Activated CD4-positive, alpha-beta T cell treated with anti-CD3 and anti-CD28 coated beads, Interleukin-10, Interleukin-2, amounts not matched to agents 100 ng/mL and 50 ng/mL, durations not matched to agents 16 hours and 8 hours (primary cell): ENCODE data around the gene RBM41.

ENCODE experiments used
- DNase-seq: peaks from one replicate; pipeline ENCODE4 v3.0.0-alpha.2; 2020

The RBM41 gene

DNA sequence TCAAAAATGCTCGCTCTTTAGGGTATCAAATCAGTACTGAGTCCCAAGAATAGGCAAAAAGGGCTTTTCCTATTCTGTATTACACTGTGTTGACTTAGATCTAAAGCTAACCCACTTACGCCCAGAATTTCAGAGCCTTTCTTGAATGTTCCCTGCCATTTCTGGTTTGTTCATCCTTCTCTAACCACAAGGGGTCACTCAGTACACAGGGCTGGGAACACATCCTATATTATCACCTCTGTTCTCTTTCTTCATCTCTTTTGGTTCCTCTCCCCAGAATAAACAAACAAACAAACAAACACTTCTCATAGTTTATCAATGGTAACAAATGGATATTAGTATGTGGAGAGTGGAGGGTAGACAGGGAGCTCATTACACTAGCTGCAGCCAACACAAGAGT lies 93.1 kb downstream of the RBM41 start:
- DNase-seq = peak; percentile 6

DNA sequence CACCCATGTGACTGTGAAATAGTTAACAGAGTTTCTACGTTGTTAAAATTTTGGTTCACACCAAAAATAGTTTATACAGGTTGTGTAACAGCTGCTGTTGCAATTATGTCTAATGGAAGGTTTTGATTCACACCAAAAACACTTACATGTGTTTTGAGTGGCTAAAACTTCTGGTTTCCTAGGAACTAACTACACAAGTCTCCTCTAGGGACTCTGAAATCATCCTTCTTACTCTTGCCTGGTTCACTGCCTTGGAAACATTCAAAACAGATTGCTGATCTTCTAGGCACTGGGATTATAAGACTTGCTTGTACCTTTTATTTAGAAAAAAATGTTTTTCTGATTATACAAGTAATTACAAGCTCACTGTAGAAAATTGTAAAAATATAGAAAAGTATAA lies 103.7 kb downstream of the RBM41 start:
- DNase-seq = no peak
